GM18519 (cell line): ENCODE measurements around the gene TCL1A.
"Not testable (repeated sequence)": the region's sequence is repeated elsewhere in the genome, so short reads cannot be mapped to it uniquely, and the experiment has no call there.

ENCODE experiments used
- ATAC-seq: cut with Tn5 transposase; IDR thresholded peaks from one replicate; pipeline ENCODE4 v1.9.1; 2021; ENCODE audit warnings: mild to moderate bottlenecking, moderate library complexity; ENCODE audit not compliant: unreplicated experiment, low FRiP score

TCL1A gene, protein sequence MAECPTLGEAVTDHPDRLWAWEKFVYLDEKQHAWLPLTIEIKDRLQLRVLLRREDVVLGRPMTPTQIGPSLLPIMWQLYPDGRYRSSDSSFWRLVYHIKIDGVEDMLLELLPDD

DNA sequence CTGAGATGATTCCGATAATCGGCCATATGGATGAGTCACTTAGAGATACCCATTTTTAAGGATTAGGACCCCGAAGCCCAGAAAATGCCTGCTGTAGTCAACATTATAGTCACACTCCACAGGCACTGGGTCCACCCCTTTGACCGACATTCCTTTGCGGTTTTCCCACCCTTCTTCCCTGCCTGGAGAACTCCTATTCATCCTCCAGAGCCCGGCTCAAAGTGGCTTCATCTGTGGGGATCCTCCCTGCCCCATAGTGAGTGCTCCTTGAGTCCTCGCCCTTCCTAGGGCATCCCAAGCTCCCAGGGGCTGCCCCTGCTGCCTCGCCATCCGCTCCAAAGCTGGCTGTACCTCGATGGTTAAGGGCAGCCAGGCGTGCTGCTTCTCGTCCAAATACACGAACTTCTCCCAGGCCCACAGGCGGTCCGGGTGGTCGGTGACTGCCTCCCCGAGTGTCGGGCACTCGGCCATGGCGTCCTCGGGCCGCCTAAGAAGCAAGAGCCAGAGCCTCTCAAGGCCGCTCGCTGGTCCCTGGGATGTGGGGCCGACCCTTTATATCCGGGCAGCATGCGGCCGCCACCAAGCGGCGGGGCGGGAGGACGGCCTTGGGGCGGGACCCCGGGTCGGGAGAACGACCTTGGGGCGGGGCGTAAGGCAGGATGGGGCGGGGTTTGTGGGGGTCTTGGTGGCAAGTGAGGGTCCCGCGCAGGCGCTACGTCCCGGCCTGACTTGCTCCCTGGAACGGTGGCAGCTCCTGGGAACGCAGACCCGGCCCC lies at the start of gene TCL1A:
Gene TCL1A, minus strand, starts transcription at position 530 of the 776 bp plus-strand sequence. Its CDS starts 59 bp downstream, at position 471.
- ATAC-seq, result peak; percentile 73

DNA sequence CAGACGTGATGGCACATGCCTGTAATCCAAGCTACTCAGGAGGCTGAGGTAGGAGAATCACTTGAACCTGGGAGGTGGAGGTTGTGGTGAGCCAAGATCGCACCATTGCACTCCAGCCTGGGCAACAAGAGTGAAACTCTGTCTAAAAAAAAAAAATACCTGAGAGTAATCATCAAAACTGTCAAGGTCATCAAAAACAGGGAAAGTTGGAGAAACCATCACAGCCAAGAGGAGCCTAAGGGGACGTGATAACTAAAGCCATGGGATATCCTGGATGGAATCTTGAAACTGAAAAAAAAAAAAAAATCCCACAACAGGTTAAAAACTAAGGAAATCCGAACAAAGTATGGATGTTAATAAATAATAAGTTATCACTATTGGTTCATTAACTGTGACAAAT lies 49.1 kb upstream of the TCL1A start:
- not testable (repeated sequence) for ATAC-seq

DNA sequence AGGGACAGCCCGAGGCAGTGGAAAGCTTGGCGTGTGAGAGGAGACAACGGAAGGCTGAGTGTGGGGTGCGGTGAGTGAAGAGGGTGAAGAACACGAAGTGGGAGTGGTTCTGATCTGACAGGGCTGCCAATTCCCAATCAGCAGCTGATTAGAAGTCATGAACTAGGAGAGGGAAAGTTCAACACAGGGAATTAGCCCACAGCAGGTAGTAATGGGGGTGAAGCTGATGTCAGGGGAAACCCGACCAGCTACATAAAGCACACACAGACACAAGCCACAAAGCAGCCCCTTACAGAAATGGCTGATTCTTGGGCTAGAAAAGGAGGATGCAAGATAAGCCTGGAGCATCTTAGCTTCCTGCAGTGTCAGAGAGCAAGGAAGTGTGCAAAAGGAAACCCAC lies 47.5 kb upstream of the TCL1A start:
- ATAC-seq, result no peak

DNA sequence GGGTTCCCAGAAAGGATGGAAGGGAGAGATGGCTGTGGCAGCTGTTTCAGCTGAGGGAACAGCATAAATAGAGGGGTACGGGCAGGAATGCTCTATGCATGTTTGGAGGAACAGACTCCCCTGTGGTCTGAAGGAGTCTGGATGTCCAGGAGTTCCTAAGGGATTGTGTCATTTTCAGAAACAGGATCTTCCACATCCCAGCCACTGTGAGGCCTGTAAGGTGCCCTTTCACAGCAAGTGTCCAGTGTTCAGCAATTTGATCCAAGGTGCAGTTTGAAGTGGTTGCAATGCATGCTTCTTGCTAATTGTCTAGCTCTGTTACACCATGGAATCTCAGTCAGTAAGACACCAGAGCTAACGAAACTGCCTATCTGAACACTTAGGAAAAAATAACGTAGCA lies 46.7 kb upstream of the TCL1A start:
- ATAC-seq, result no peak

DNA sequence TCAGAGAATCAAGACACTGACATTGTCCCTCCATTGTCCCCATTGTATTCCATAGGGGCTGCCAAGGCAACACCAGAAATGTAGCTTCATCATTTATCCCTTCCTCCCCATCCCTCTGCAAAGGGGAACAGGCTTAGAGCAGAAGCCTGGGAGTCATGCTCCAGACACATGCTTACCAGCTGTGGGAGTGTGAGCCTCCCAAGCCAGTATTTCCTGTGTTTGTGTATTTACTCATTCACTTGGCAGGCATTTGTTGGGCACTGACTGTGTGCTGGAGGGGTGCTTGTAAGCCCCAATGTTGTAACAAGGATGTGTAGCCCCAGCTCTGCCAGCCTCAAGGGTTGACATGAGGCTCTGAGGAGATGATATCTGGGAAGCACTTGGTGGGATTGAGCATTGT lies 46.0 kb upstream of the TCL1A start:
- no peak for ATAC-seq

DNA sequence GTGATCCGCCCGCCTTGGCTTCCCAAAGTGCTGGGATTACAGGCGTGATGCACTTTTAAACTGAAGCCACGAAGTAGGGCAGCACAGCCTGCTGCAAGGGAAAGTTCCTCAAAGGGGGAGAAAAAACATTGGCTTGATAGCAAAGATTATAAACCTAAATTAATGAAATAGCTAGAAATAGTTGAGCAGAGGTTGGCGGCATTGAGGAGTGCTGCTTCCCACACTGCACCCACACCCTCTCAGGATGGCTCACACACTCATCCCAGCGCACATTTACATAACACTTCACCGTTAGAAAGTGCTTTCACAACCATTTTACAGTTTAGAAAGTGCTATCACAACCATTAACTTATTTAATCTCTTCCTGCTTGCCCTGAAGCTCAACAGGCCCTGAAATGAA lies 44.4 kb upstream of the TCL1A start:
- no peak for ATAC-seq

DNA sequence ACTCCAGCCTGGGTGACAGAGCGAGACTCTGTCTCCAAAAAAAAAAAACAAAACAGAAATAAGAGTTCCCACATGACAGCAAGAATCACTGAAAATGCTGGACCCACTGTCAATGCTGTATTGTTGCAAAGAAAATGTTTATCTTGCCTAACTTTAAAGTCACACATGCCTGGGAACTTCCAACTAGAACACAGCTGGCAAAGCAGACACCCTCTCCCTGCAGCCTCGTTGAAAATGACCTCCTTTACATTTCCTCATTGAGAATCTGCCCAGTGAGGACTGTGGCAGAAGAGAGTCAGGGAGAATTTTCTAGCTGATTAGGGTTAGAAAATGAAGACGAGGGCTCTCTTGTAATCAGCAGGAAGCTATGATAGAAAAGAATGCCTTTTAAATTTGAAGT lies 42.8 kb upstream of the TCL1A start:
- ATAC-seq, result no peak

DNA sequence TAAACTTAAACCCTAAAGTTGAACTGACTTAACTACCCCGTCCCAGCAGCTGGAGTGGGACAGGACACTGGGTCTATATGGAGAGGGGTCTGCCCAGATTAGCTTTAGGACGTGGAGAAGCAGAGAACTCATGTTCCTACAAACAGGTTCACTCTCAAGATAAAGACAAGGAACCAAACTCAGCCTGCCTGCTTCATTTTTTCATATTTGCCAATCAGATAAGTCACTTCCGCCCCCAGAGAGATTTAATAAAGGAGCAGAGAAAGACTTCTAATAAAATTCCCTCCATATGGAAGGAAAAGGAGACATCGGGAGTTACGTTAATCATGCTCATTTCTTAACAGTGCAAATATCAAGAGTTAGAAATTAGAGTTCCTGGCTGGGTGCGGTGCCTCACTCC lies 42.2 kb upstream of the TCL1A start:
- ATAC-seq, result no peak

DNA sequence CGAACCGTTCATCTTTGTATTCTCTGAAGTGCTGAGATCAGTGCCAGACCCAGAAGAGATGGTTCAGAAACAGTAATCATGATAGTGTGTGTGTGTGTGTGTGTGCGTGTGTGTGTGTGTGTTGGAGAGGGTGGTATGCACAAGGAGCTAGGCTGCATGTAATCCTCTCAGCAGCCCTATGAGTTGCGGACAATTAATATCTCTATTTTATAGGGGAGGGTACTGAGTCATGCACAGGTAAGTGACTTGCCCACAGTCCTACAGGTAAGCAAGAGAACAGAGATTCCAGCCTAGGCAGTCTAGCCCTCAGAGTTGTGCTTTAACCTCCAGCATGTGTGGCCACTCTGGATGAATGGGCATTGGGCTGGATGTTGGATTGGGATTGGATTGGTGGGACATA lies 27.9 kb upstream of the TCL1A start:
- no peak for ATAC-seq

DNA sequence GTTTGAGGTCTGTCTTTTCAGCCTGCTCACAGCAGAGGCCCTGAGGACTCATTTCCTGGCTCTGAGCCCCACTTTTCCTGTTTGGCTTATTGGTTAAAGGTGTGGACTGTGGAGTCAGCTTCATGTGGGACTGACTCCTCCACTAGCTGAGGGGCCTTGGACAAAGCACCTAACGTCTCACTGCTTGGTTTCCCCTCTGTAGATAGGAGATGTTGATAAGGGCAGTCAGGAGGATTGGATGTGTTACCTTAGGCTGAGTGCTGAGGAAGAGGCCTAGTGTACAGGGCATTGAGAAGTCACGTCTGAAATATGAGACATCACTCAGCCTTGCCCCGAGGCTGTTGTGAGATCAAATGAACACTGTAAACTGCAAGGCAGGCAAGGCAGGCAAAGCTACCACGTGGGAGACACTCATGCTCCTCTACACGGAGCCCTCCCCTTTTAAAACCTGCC lies 27.1 kb upstream of the TCL1A start:
- no peak for ATAC-seq

DNA sequence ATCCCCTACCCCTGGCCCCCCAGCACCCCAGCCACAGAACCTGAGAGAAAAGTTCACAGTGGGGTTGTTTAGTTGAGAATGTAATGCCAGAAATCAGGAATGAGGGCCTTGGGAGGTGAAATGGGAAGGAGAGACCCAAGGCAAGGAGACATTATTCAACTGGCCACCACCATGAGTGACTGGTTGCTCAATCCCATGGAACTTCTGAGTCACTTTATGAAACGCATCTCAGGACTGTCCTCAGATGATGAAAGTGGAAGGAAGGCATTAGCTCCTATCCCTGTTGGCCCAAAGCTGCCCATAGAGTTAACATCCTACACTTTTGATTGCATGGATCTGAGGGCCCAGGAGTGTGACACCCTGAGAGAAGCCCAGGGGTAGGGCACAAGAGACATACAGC lies 25.4 kb upstream of the TCL1A start:
- no peak for ATAC-seq

DNA sequence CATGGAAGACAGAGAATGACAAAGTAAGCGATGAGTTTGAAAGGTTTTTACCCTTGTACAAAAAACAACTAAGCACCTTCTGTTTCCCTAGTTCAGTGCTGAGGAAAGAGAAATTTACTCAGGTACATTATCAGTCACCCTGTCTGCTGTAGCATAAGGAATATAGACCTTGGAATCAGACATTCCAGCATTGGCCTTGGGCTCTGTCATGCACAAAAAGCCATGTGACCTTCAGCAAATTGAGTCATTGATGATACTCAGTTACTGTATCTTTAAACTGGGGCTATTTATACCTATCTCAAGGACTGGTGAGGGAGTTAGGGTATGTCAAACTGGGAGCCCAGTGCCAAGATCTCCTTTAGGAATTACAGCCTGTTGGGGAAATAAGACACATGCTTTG lies 19.3 kb upstream of the TCL1A start:
- no peak for ATAC-seq

DNA sequence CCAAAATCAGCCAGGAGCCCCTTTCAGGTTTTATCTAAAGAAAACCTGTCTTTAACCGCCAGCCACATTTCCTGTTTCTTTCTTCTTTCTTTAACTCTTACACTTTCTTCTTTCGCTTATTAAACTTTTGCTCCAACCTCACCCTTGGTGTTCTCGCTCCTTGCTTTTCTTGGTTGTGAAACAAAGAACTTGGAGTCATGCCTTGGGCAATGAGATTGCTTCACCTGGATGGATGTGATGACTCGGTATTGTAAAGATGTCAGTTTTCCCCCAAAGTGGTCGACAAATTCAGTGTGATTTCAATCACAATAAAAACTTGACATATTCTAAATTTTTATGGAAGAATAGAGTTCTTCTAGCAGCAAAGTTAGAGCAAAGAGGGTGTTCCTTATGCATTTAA lies 16.2 kb upstream of the TCL1A start:
- ATAC-seq, result no peak

DNA sequence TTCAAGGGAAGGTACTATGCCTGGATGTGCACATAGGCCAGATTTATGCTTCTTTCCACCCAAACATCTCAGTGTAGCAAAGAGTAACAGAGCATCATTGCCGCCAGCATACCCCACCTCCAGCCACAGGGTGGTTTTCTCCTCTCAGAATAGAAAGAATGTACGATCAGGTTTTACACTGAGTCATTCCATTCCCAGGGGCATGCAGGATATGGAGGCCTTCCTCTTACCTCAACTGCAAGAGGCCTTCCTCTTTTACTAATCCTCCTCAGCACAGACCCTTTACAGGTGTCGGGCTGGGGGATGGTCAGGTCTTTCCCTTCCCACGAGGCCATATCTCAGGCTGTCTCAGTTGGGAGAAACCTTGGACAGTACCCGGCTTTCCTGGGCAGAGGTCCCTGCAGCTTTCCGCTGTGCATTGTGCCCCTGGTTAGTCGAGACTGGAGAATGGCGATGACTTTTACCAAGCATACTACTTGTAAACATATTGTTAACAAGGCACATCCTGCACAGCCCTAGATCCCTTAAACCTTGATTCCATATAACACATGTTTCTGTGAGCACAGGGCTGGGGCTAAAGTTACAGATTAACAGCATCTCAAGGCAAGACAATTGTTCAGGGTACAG lies 15.6 kb upstream of the TCL1A start:
- ATAC-seq, result peak; percentile 60

DNA sequence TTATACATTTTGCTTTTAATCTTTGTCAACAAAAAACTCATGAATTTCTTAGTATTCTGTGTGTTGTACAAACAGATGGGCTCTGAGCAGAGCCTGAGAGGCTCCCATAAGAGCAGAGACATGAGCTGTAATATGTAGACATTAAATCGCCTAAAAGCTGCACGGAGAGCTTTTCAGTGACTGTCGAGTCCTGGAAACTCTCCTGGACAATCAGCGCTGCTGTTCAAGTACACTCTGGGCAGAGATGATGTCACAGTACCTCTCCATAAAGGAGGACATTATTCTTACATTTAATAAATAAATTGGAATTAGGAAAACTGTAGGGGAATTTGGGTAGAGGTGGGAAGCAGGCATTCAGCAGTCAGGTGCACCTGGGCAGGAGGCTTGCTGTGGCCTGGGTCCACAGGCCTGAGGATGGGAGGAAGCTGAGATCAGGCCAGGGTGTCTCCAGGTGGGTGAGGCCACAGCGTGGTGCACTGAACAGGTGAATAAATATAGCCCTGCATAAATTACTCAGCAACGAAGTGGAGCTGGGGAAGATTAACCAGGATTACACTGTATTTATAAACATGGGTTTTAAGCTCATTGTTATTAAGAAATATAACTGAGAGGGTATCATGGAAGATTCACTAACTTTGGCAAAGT lies 13.3 kb upstream of the TCL1A start:
- ATAC-seq, result no peak

DNA sequence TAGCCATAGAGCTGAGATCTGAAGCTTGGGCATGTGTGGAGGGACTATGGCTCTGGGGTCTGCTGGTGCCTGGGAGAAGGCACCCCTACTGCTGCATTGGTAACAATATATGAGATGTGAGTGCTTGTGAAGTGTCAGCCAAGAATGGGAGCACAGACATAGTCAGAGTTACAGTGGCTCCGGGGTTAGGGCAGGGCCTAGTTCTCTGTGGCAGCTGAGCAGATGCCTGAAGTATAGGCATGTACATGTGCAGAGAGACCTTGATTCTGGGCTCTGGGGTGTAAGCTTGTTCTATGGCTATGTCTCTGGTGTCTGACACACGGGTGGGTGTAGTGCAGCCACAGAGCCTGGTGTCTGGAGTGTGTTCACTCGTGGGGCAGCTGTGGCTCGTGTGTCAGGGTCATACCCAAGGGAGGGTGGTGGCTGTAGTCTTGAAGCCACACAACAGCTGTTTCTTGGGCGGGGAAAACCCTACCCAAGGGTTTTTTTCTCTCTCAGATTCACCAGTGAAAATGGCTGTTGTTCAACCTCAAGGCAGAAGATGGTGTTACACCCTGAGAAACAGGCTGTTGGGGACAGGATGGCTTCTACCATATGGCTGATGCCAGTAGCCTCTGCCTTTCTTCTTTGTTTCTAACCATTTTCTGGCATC lies 11.9 kb upstream of the TCL1A start:
- ATAC-seq, result peak; percentile 58

DNA sequence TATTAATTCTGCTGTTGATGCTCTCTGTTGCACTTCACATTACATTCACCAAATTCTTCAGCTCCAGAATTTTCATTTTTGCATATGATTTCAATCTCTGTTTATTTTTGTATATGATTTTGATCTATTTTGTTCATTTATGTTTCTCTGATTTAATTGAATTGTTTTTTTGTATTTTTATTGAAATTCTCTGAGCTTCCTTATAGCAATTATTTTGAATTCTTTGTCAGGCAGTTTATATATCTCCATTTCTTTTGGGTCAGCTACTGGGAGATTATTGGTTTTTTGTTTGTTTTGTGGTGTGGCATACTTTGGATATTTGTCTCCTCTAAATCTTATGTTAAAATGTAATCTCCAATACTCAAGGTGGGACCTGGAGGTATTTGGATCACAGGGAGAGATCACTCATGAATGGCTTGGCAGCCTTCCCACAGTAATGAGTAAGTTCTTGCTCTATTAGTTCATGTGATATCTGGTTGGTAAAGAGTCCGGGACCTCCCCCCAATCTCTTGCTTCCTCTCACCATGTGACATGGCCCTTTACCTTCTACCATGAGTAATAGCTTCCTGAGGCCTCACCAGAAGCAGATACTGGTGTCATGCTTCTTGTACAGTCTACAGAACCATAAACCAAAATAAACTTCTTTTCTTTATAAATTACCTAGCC lies 8.7 kb upstream of the TCL1A start:
- no peak for ATAC-seq

DNA sequence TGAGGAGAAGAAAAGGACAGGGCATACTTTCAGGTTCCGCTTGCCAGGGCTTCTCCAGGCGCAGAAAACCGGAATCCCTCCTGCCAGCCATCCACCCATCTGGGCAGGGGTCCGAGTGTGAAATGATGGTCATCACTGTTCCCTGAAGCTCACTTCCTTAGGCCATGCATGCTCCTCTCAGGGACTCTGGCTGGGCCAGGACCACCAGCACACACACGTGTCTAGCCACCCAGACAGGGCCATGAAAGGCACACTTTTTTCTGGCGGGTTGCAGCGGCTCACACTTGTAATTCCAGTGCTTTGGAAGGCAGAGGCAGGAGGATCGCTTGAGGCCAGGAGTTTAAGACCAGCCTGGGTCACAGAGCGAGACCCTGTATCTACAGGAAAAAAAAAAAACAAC lies 1.5 kb downstream of the TCL1A start:
- ATAC-seq, result no peak

DNA sequence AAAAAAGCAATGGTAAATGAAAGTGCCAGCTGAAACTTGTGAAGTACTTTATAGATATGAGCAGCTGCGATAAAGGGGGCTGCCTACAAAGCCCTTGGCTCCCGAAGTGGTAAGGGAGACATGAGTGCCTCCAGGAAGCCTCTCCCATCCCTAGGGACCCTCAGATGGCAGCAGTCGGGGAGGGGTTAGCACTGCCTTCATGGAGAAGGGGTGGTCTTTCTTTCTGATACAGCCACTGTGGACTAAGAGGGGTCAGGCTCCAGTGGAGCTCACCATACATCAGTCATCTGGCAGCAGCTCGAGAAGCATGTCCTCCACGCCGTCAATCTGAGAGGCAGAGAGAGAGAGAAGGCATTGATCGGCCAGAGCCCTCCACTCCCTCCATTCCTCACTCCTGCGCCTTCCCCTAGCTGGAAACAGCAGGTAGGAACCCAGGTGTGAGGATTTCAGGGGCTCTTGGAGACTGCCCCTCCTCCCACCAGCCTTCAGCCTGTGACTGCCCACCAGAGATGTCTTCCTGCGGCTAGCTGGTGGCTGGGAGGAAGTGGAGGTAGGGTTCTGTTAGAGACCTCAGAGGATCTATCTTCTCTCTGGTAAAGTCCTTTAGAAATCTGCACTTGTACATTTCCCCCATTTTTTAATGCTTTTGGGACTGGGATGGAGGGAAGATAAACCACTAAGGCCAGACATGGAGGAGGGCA lies 2.3 kb downstream of the TCL1A start:
- ATAC-seq, result no peak

DNA sequence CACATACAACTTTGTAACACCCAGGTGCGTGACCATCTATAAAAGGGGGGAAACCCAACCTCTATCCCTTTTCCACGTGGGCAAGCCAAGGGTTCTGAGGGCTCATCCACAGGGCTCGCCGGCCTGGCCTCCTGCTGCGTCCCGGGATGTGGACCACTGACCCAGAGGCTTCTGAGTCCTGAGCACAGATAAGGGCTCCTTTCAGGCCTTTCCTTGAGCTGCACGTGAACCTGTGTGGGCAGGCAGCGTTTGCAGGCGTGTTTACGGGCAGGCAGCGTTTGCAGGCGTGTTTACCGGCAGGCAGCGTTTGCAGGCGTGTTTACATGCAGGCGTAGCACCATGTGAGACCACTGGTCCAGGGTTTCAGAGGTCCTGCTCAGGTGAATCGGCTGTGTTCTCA lies 3.8 kb downstream of the TCL1A start:
- no peak for ATAC-seq
